Esophagus squamous epithelium (tissue), 5 donors: ENCODE results near the gene KRT3. TPM values are rescaled to one million over a fixed set of nuclear protein-coding genes. Genes with fewer than 3 reads are reported as not detected.
"Not testable (repeated sequence)": the region's sequence is repeated elsewhere in the genome, so short reads cannot be mapped to it uniquely, and the experiment has no call there.

Experiments
- DNase-seq: peaks from one replicate; lab custom pipeline; 2025; lab: John Stamatoyannopoulos, UW
- H3K27ac ChIP-seq, 4 donors: fragments of 200-600 bp; sonication (generic); one replicate each; pipeline ENCODE4 v1.5.1; 2016 to 2019; ENCODE audit warnings: mild to moderate bottlenecking in 1 of 4
- H3K27me3 ChIP-seq, 4 donors: fragments of 200-600 bp; sonication (generic); 1 replicate in 3 of 4; 2 replicates in 1 of 4; pipeline versions ENCODE4 v1.5.1 to v1.6.0; 2017 to 2021; ENCODE audit warnings: antibody characterized with exemption in 1 of 4
- H3K36me3 ChIP-seq, 3 donors: fragments of 200-600 bp; sonication (generic); one replicate each; pipeline ENCODE4 v1.5.1; 2016 to 2019
- H3K4me1 ChIP-seq, 3 donors: fragments of 200-600 bp; sonication (generic); one replicate each; pipeline ENCODE4 v1.5.1; 2017 to 2019
- H3K4me3 ChIP-seq, 4 donors: fragments of 200-600 bp; sonication (generic); 1 replicate in 3 of 4; 2 replicates in 1 of 4; pipeline ENCODE4 v1.5.1; 2016 to 2019; ENCODE audit warnings: mild to moderate bottlenecking in 2 of 4, moderate library complexity in 1 of 4
- H3K9me3 ChIP-seq, 3 donors: fragments of 200-600 bp; sonication (generic); one replicate each; pipeline ENCODE4 v1.5.1; 2016 to 2019
- POLR2A ChIP-seq, 4 donors: fragments of 450-650 bp; IDR thresholded peaks; one replicate each; pipeline ENCODE4 v1.6.1; 2017; ENCODE audit warnings: antibody characterized with exemption in 4 of 4, mild to moderate bottlenecking in 4 of 4, moderate library complexity in 3 of 4
- WGBS, 2 donors: methylation state at CpG; one replicate each; pipeline ENCODE4 v1.1.5; 2018; 5-methylcytosine and 5-hydroxymethylcytosine counted together
- intact Hi-C: fragments of 100-400 bp; cut with DNase I; formaldehyde crosslinking; loops from one replicate; pipeline ENCODE4 v1.15.0; 2022
- total RNA-seq, 4 donors: library from RNA; depleted of rRNA; stranded (reverse); fragments of >200 nt; gene quantifications; one replicate each; pipeline ENCODE4 v1.1.0, GENCODE V29; 2016
- TF ChIP-seq, protein P1 (sequence below), 6 experiments: fragments of 450-650 bp in 4 of 6; fragments of 200-600 bp in 2 of 6; sonication (generic) in 2 of 6; IDR thresholded peaks; one replicate each; pipeline ENCODE4 v1.5.1; 2016 to 2019; ENCODE audit warnings: antibody characterized with exemption in 6 of 6, mild to moderate bottlenecking in 4 of 6, moderate library complexity in 4 of 6
- donor health status: DM: yes; HTN: yes; CAD: no.

KRT3 gene
- total RNA-seq, 4 donors from 2014 or later, result 0.57 to 1.6 (median 0.86) TPM

DNA sequence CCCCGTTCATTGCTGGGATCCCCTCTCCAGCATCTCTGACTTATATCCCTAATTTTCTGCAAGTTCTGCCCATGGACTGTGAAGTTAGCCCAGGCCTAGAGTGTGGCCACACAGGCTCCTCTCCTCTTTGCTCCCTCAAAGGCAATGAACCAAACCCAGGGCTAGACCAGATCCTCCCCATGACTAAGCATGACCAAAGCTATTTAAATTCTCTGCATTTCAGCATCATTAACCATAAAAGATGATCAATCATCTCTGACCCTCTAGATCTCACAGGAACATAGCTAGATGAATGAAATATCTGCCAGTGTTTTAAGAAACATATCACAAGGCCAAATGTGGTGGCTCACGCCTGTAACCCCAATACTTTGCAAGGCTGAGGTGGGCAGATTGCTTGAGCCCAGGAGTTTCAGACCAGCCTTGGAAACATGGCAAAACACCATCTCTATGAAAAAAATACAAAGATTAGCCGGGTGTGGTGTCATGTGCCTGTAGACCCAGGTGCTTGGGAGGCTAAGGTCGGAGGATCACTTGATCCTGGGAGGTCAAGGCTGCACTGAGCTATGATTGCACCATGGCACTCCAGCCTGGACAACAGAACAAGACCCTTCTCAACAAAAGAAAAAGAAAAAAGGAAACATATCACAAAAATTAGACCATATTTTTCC, 2.2 kb upstream of the KRT3 start:
- intact Hi-C loops, result no loop called here

DNA sequence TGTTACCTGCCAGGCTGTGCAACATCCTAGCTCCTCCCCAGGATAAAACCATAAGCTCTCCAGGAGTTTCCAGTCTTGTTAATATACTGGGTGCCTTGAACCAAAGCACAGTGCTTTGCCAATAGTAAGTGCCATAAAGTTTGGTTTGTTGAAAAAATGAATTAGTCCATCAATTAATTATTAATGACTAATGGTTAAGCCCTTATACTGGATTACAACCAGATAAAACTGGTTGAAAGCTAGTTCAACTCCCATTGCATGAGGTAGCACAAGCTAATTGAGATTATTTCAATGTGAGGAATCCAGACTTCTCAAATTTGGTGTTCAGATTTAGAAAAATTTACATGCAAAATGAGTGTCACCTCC, 1.6 kb upstream of the KRT3 start:
- H3K27ac ChIP-seq, result no peak overlapping the region
- H3K36me3 ChIP-seq, result no peaks in the 10 kb centered on the region
- TF ChIP-seq, protein P1, sequence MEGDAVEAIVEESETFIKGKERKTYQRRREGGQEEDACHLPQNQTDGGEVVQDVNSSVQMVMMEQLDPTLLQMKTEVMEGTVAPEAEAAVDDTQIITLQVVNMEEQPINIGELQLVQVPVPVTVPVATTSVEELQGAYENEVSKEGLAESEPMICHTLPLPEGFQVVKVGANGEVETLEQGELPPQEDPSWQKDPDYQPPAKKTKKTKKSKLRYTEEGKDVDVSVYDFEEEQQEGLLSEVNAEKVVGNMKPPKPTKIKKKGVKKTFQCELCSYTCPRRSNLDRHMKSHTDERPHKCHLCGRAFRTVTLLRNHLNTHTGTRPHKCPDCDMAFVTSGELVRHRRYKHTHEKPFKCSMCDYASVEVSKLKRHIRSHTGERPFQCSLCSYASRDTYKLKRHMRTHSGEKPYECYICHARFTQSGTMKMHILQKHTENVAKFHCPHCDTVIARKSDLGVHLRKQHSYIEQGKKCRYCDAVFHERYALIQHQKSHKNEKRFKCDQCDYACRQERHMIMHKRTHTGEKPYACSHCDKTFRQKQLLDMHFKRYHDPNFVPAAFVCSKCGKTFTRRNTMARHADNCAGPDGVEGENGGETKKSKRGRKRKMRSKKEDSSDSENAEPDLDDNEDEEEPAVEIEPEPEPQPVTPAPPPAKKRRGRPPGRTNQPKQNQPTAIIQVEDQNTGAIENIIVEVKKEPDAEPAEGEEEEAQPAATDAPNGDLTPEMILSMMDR (IDR thresholded peaks at IDR 0.05), result no peak
- TF ChIP-seq POLR2A (IDR thresholded peaks at IDR 0.05), result no peak
- intact Hi-C loops, result no loop called here
- DNase-seq, result no peak
- no peaks in the 10 kb centered on the region for H3K9me3 ChIP-seq
- H3K4me3 ChIP-seq, result no peak overlapping the region
- H3K27me3 ChIP-seq, result no peaks in the 10 kb centered on the region
- H3K4me1 ChIP-seq, result peaks cover 6 to 56% (median 15%) of the 10 kb centered on the region in 3 donors

More for the DNA sequence above, 2.2 kb upstream of the KRT3 start:
- no peak for DNase-seq
- H3K4me1 ChIP-seq, result peaks cover 6 to 57% (median 15%) of the 10 kb centered on the region in 3 donors
- no peak for TF ChIP-seq POLR2A (IDR thresholded peaks at IDR 0.05)
- TF ChIP-seq, protein P1 (IDR thresholded peaks at IDR 0.05), result no peak
- no peak overlapping the region for H3K27ac ChIP-seq
- no peaks in the 10 kb centered on the region for H3K27me3 ChIP-seq
- H3K9me3 ChIP-seq, result no peaks in the 10 kb centered on the region
- WGBS, 2 donors, result 79 to 90% methylated on average over 4 of the region's 4 CpGs
- H3K4me3 ChIP-seq, result no peak overlapping the region
- H3K36me3 ChIP-seq, result no peaks in the 10 kb centered on the region

DNA sequence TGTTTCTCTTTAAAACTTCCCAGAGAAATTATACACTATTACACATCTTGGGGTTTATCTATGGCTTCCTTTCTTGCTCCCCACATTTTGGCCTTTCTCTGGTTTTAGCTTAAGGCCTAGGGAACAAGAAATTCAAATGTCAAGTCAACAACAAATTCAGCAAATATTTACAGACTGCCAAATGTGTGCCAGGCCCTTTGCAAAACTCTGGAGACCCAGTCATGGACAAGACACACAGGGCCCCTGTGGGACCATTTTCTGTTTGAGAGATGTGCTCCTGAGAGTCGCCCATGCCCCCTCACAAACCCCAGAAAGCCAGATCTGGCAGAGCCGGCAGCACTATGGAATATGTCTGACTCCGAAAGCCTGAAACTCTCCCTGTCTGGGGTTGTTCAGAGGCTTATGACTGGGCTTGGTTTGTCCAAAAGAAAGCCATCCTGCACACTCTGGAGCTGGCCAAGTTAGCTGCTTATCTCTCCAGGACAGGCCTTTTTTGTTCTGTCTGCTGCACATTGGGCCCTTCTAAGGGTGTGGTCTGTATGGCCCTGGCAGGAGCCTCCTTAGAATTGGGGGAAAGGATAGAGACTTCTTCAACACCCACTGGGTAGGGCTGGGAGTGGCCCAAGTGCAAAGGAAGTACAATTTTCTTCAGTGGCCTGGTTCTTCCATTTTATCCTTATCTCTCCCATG, 1.1 kb upstream of the KRT3 start:
- DNase-seq, result no peak
- intact Hi-C loops, result no loop called here
- Histone ChIP-seq H3K27me3 (no peaks in the 10 kb centered on the region), H3K4me1 (peaks cover 6 to 51% (median 15%) of the 10 kb centered on the region in 3 donors), H3K27ac (no peak overlapping the region), H3K9me3 (no peaks in the 10 kb centered on the region), H3K36me3 (no peaks in the 10 kb centered on the region), H3K4me3 (no peak overlapping the region)
- WGBS, 2 donors, result 80% methylated on average over 1 of the region's 3 CpGs
- TF ChIP-seq, protein P1 (IDR thresholded peaks at IDR 0.05), result no peak
- no peak for TF ChIP-seq POLR2A (IDR thresholded peaks at IDR 0.05)

DNA sequence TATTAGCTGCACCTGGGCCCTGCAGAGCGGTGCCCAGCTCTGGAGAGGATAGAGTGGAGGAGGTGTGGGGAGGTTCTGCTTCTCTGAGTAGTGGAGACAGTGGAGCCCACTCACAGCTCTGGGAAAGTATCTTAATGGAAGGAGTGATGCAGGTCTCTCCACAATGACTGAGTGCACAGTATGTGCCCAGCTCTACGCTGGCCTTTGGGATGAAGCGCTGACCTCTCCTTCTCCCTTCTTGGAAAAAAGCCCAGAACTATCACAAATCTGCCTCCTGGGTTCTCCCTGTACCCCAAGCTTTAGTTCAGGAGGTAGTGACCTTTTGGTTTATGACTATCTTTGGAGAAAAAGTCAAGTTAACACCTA, 495 bp upstream of the KRT3 start:
- H3K9me3 ChIP-seq, result no peaks in the 10 kb centered on the region
- intact Hi-C loops, result no loop called here
- DNase-seq, result no peak
- WGBS, 2 donors, result 93 to 95% methylated on average over 2 to 3 of the region's 3 CpGs
- H3K27me3 ChIP-seq, result peaks cover 0 to 3% (median 0%) of the 10 kb centered on the region in 4 donors
- no peak overlapping the region for H3K4me3 ChIP-seq
- H3K27ac ChIP-seq, result no peak overlapping the region
- H3K4me1 ChIP-seq, result peaks cover 6 to 45% (median 15%) of the 10 kb centered on the region in 3 donors
- no peaks in the 10 kb centered on the region for H3K36me3 ChIP-seq
- TF ChIP-seq POLR2A (IDR thresholded peaks at IDR 0.05), result no peak
- TF ChIP-seq, protein P1 (IDR thresholded peaks at IDR 0.05), result no peak

DNA sequence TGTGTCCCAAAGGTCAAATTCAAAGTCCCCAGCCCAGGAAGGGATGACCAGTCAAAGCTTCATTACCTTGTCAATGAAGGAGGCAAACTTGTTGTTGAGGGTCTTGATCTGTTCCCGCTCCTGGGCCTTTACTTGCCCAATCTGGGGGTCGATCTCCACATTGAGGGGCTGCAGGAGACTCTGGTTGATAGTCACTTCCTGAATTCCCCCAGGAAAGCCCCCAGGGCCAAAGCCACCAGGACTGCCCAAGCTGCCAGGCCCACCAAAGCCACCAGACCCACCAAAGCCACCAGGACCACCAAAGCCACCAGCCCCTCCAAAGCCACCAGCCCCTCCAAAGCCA, 614 bp downstream of the KRT3 start:
- H3K9me3 ChIP-seq, H3K4me3 ChIP-seq, DNase-seq, intact Hi-C loops, H3K27ac ChIP-seq, H3K36me3 ChIP-seq: not testable (repeated sequence)
- Histone ChIP-seq H3K4me1 (peaks cover 3 to 36% (median 11%) of the 10 kb centered on the region in 3 donors), H3K27me3 (peaks cover 0 to 14% (median 0%) of the 10 kb centered on the region in 4 donors)
- 88 to 90% methylated on average over 2 of the region's 2 CpGs for WGBS, 2 donors
